GM12878 (cell line): ENCODE measurements around the gene DNAJC7. TPM values are rescaled to one million over a fixed set of nuclear protein-coding genes. Genes with fewer than 3 reads are reported as not detected.

Source experiments
- ATAC-seq: fragments of 200-7000 bp; cut with Tn5 transposase; 3 replicates; pipeline ENCODE4 v1.9.1; 2020; ENCODE audit warnings: mild to moderate bottlenecking, moderate library complexity
- BruUV-seq: library from RNA; stranded (reverse); fragments of 400-500 nt; replicated peaks from 2 replicates; lab custom pipeline; 2021; lab: Mats Ljungman, UMichigan
- CTCF ChIA-PET: fragments of 300-600 bp; sonication (Branson Sonifier 250); formaldehyde crosslinking; extraction: SDS; loops from one replicate; lab custom pipeline; 2021; ENCODE audit warnings: inconsistent platforms; lab: Yijun Ruan, JAX
- POLR2A ChIA-PET: fragments of 350-600 bp; formaldehyde crosslinking; extraction: SDS; loops from one replicate; lab custom pipeline; 2021; ENCODE audit warnings: inconsistent platforms; lab: Charles Lee
- RAD21 ChIA-PET: fragments of 300-600 bp; sonication (Branson Sonifier 250); formaldehyde crosslinking; loops from one replicate; lab custom pipeline; 2023; ENCODE audit warnings: antibody characterized with exemption; ENCODE audit not compliant: unreplicated experiment; lab: Charles Lee
- SMC1A ChIA-PET: fragments of 300-600 bp; sonication (Branson Sonifier 250); formaldehyde crosslinking; loops from one replicate; lab custom pipeline; 2023; ENCODE audit not compliant: unreplicated experiment, uncharacterized antibody; lab: Charles Lee
- DNase-seq: peaks from one replicate; pipeline ENCODE4 v3.0.0-alpha.2; 2011; ENCODE audit warnings: low read depth, low spot score
- FAIRE-seq: peaks from 3 replicates; lab custom pipeline; 2011; peaks lifted over from hg19 to GRCh38; lab: Jason Lieb, UNC
- H2AFZ ChIP-seq: 2 replicates; pipeline ENCODE4 v1.6.0; 2011; ENCODE audit warnings: low read depth, low read length, control low read depth; ENCODE audit not compliant: control insufficient read depth
- H3K27ac ChIP-seq: 2 replicates; pipeline ENCODE4 v1.5.1; 2011; ENCODE audit warnings: control low read depth; ENCODE audit not compliant: control insufficient read depth, insufficient read depth
- H3K27me3 ChIP-seq, 2 experiments: replicated peaks in 1 of 2; 2 replicates each; pipeline versions ENCODE4 v1.6.0 to v1.6.1; 2011; ENCODE audit warnings: low read length in 1 of 2; ENCODE audit not compliant: control insufficient read depth in 2 of 2, insufficient read depth in 2 of 2
- H3K36me3 ChIP-seq, 2 experiments: 2 replicates each; pipeline ENCODE4 v1.5.1; 2011; ENCODE audit warnings: low read length in 1 of 2; ENCODE audit not compliant: control insufficient read depth in 2 of 2, insufficient read depth in 2 of 2
- H3K4me1 ChIP-seq: 2 replicates; pipeline ENCODE4 v1.6.1; 2011; ENCODE audit warnings: mild to moderate bottlenecking, low read length, moderate library complexity, mixed read lengths; ENCODE audit not compliant: control insufficient read depth, insufficient read depth
- H3K4me2 ChIP-seq: 2 replicates; pipeline ENCODE4 v1.6.0; 2011; ENCODE audit warnings: control low read depth; ENCODE audit not compliant: control insufficient read depth, insufficient read depth
- H3K4me3 ChIP-seq: fragments of 200-600 bp; sonication (generic); 2 replicates; pipeline ENCODE4 v1.5.1; 2016
- H3K79me2 ChIP-seq: 2 replicates; pipeline ENCODE4 v1.6.0; 2011; ENCODE audit warnings: low read length; ENCODE audit not compliant: control insufficient read depth, insufficient read depth
- H3K9ac ChIP-seq: 2 replicates; pipeline ENCODE4 v1.8.0; 2011; ENCODE audit warnings: low read length, control low read depth, mixed read lengths; ENCODE audit not compliant: control insufficient read depth, insufficient read depth
- H3K9me3 ChIP-seq: replicated peaks from 3 replicates; pipeline ENCODE4 v1.5.1; 2011; ENCODE audit warnings: mild to moderate bottlenecking, low read length; ENCODE audit not compliant: control insufficient read depth, insufficient read depth
- H4K20me1 ChIP-seq: 2 replicates; pipeline ENCODE4 v1.6.0; 2011; ENCODE audit not compliant: control insufficient read depth, insufficient read depth
- ATF7 ChIP-seq: fragments of 450-650 bp; IDR thresholded peaks from 2 replicates; pipeline ENCODE4 v1.6.1; 2016; ENCODE audit warnings: low read depth, mild to moderate bottlenecking
- BHLHE40 ChIP-seq, 2 experiments: fragments of 450-650 bp in 1 of 2; IDR thresholded peaks; 2 replicates each; pipeline ENCODE4 v1.6.1; 2011 to 2017; ENCODE audit warnings: low read depth in 2 of 2, borderline replicate concordance in 1 of 2, improper control_type of control experiment in 1 of 2, low read length in 1 of 2, mild to moderate bottlenecking in 1 of 2
- MTA2 ChIP-seq: fragments of 450-650 bp; IDR thresholded peaks from 2 replicates; pipeline ENCODE4 v1.6.1; 2016; ENCODE audit warnings: low read depth, mild to moderate bottlenecking, moderate library complexity
- MYB ChIP-seq: fragments of 150-350 bp; IDR thresholded peaks from 2 replicates; pipeline ENCODE4 v1.6.1; 2014; ENCODE audit warnings: mild to moderate bottlenecking, low read depth, low read length, borderline replicate concordance
- NFYA ChIP-seq: IDR thresholded peaks from 2 replicates; pipeline ENCODE4 v1.6.1; 2011; ENCODE audit warnings: low read depth, mild to moderate bottlenecking, low read length, improper control_type of control experiment, borderline replicate concordance
- RELA ChIP-seq: fragments of 450-650 bp; IDR thresholded peaks from 2 replicates; pipeline ENCODE4 v1.8.0; 2014; ENCODE audit warnings: borderline replicate concordance; ENCODE audit not compliant: partially characterized antibody
- TBL1XR1 ChIP-seq: IDR thresholded peaks from 2 replicates; pipeline ENCODE4 v1.6.1; 2012; ENCODE audit warnings: low read depth, low read length, improper control_type of control experiment
- WGBS: methylation state at CpG from one replicate; pipeline ENCODE4 v1.1.6; 2016; ENCODE audit warnings: low lambda C conversion rate; ENCODE audit not compliant: insufficient replicate concordance, insufficient coverage; ENCODE audit errors: missing lambda C conversion rate; 5-methylcytosine and 5-hydroxymethylcytosine counted together
- in situ Hi-C: fragments of 300-500 bp; cut with MboI; formaldehyde crosslinking; loops from 9 replicates; pipeline ENCODE4 v1.14.3; 2018; ENCODE audit warnings: mixed read lengths
- intact Hi-C: fragments of 100-400 bp; cut with micrococcal nuclease; formaldehyde crosslinking; loops from one replicate; pipeline ENCODE4 v1.14.2; 2022; ENCODE audit not compliant: unreplicated experiment
- polyA plus RNA-seq, 11 experiments: library from polyadenylated mRNA; depleted of rRNA in 4 of 11; unstranded in 6 of 11; stranded (reverse) in 5 of 11; fragments of >200 nt; fragmentation: Nextera tagmentation in 4 of 11; fragmentation: Illumina TruSeq in 1 of 11; extraction: Ambion mirVana in 4 of 11; extraction: Trizol in 1 of 11; gene quantifications; 1 replicate in 1 of 11; 2 replicates in 10 of 11; pipeline versions ENCODE4 v1.2.1 to v1.2.3, GENCODE V29; 2011 to 2016; ENCODE audit warnings: inconsistent platforms in 2 of 11, missing spikeins in 2 of 11, low read depth in 1 of 11
- total RNA-seq, 4 experiments: library from RNA; depleted of rRNA in 3 of 4; stranded (reverse); fragments of >200 nt in 3 of 4; fragmentation: Illumina TruSeq in 1 of 4; extraction: Trizol in 1 of 4; gene quantifications; 2 replicates each; pipeline versions ENCODE4 v1.2.1 to v1.2.3, GENCODE V29; 2013 to 2021

DNAJC7 gene
- total and polyA plus RNA-seq, 10 of the 15 experiments (the other 5 are each of a cell fraction or from before 2014, with no cell fraction given) = 60.1 to 173 (median 94.9) TPM

DNA sequence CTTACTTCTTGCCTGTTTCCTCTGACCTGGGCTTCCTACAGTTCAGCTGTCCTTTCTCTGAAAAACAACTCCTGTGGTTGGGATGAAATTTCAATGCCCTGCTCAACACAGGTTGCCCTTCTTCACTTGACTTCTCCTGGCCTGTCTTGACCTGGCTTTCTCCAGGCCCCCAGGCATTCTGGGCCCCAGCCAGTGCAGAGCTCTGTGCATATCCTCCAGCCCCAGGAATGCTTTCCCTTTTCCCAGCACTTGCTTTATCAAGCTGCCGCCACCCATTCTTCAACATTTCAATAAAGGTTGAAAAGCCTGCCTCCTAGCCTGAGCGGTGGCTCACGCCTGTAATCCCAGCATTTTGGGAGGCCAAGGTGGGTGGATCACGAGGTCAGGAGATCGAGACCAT, 76.1 kb downstream of the DNAJC7 start:
- no peak for TF ChIP-seq MTA2
- no peak for TF ChIP-seq TBL1XR1
- TF ChIP-seq MYB = no peak
- no peak for TF ChIP-seq BHLHE40 (IDR thresholded peaks at IDR 0.05; ENCODE audit: borderline replicate concordance in 1 of 2, low read depth in 2 of 2, low read length in 1 of 2)
- TF ChIP-seq ATF7 = no peak
- TF ChIP-seq RELA = no peak
- ChIA-PET POLR2A (no interaction called here), CTCF (no interaction called here), SMC1A (no interaction called here), RAD21 (no interaction called here)
- Histone ChIP-seq H3K36me3 (no peaks in the 10 kb centered on the region), H3K4me1 (peaks cover 9% of the 10 kb centered on the region), H3K27ac (no peak overlapping the region), H3K27me3 (no peaks in the 10 kb centered on the region), H3K4me2 (no peak overlapping the region), H3K9me3 (no peaks in the 10 kb centered on the region), H3K4me3 (no peak overlapping the region), H3K79me2 (no peaks in the 10 kb centered on the region), H4K20me1 (no peaks in the 10 kb centered on the region), H3K9ac (no peak overlapping the region), H2AFZ (no peak overlapping the region)
- FAIRE-seq (no peak), ATAC-seq (no peak), DNase-seq (no peak)
- intact Hi-C loops (no loop called here), in situ Hi-C loops (no loop called here)
- 66% methylated on average over 5 of the region's 5 CpGs for WGBS
- no TSS peak for BruUV-seq

DNA sequence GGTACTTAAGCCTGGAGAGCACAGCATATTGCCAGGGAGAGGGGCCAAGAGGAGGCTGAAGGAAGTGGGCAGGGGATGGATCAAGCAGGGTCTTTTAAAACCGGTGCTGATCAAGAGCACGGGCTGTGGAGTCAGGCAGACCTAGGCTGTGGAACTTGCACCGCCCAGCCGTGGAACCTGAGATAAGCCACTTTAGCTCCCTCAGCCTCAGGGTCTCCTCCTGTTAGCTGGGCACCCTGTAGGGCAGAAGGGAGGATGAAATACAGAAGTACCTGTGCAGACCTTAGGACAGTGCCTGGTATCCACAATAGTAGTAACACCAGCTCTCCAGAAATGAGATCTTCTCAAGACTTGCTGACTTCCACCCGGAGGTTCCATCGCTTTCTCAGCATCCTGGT, 77.5 kb downstream of the DNAJC7 start:
- H3K4me3 ChIP-seq = no peak overlapping the region
- ChIA-PET POLR2A (interaction anchor here (0.6 to 1.9 kb wide), 2 partner anchors 21 to 121 kb away, joined by 3 to 5 read pairs; partner anchors contain the start of gene ACLY), CTCF (no interaction called here), RAD21 (interaction anchor here (1.3 kb wide), 1 partner anchor 23 kb away, joined by 3 read pairs; no protein-coding TSS in a partner anchor), SMC1A (no interaction called here)
- H3K4me1 ChIP-seq = peaks cover 9% of the 10 kb centered on the region
- ATAC-seq = no peak
- H3K4me2 ChIP-seq = no peak overlapping the region
- no peaks in the 10 kb centered on the region for H3K36me3 ChIP-seq
- WGBS = 63% methylated on average over 6 of the region's 6 CpGs
- H4K20me1 ChIP-seq = no peaks in the 10 kb centered on the region
- in situ Hi-C loops = no loop called here
- H3K9ac ChIP-seq = no peak overlapping the region
- H3K27me3 ChIP-seq = no peaks in the 10 kb centered on the region
- H3K27ac ChIP-seq = no peak overlapping the region
- no peak for DNase-seq
- TF ChIP-seq NFYA (no peak), TBL1XR1 (no peak)
- no peaks in the 10 kb centered on the region for H3K79me2 ChIP-seq
- H3K9me3 ChIP-seq = no peaks in the 10 kb centered on the region
- intact Hi-C loops = no loop called here
- BruUV-seq = no TSS peak
- FAIRE-seq = no peak
- H2AFZ ChIP-seq = no peak overlapping the region
